COLO668 (cell line): Measurements from ENCODE around the gene BMP6.

ENCODE experiments used
- DNase-seq: peaks from one replicate; lab custom pipeline; 2025; ENCODE audit not compliant: unreplicated experiment; lab: John Stamatoyannopoulos, UW

The BMP6 gene

GRCh38 chr6:7725849-7726415 lies at the start of gene BMP6:
Gene BMP6 (plus strand): TSS chr6:7726099. CDS start chr6:7726956, 857 bp downstream.
- peak; percentile 85 for DNase-seq

- DNase-seq: no peak
Measured at GRCh38 chr6:7677229-7677628, 48.7 kb upstream of the BMP6 start.

GRCh38 chr6:7680393-7681075 lies 45.4 kb upstream of the BMP6 start:
- DNase-seq: no peak

- no peak for DNase-seq
Measured at GRCh38 chr6:7681449-7681848, 44.5 kb upstream of the BMP6 start.

GRCh38 chr6:7684076-7684475 lies 41.8 kb upstream of the BMP6 start:
- DNase-seq: no peak

GRCh38 chr6:7684843-7685242 lies 41.1 kb upstream of the BMP6 start:
- DNase-seq: peak; percentile 86

GRCh38 chr6:7685276-7685675 lies 40.6 kb upstream of the BMP6 start:
- DNase-seq: no peak

GRCh38 chr6:7687145-7688111 lies 38.5 kb upstream of the BMP6 start:
- no peak for DNase-seq

- DNase-seq: no peak
Measured at GRCh38 chr6:7691021-7691420, 34.9 kb upstream of the BMP6 start.

GRCh38 chr6:7691675-7692452 lies 34.0 kb upstream of the BMP6 start:
- peak; percentile 32 for DNase-seq

GRCh38 chr6:7692453-7692784 lies 33.5 kb upstream of the BMP6 start:
- no peak for DNase-seq

- DNase-seq: no peak
Measured at GRCh38 chr6:7693827-7694226, 32.1 kb upstream of the BMP6 start.

- DNase-seq: no peak
Measured at GRCh38 chr6:7696061-7696460, 29.8 kb upstream of the BMP6 start.

- no peak for DNase-seq
Measured at GRCh38 chr6:7697432-7697819, 28.5 kb upstream of the BMP6 start.

GRCh38 chr6:7697820-7698623 lies 27.9 kb upstream of the BMP6 start:
- no peak for DNase-seq

- DNase-seq: no peak
Measured at GRCh38 chr6:7701212-7701834, 24.6 kb upstream of the BMP6 start.

- DNase-seq: no peak
Measured at GRCh38 chr6:7703148-7703680, 22.7 kb upstream of the BMP6 start.

GRCh38 chr6:7705483-7705882 lies 20.4 kb upstream of the BMP6 start:
- no peak for DNase-seq

GRCh38 chr6:7706269-7706668 lies 19.6 kb upstream of the BMP6 start:
- DNase-seq: no peak

GRCh38 chr6:7707787-7708186 lies 18.1 kb upstream of the BMP6 start:
- no peak for DNase-seq
